Smooth muscle cell (in vitro differentiated cells): ENCODE data around the gene ANKRD28. TPM values are rescaled to one million over a fixed set of nuclear protein-coding genes. Genes with fewer than 3 reads are reported as not detected.

Source experiments
- DNase-seq: peaks from one replicate; lab custom pipeline; 2025; ENCODE audit not compliant: unreplicated experiment; lab: John Stamatoyannopoulos, UW
- H2AFZ ChIP-seq: fragments of 200-600 bp; sonication (generic); 2 replicates; pipeline ENCODE4 v1.6.0; 2016; ENCODE audit warnings: antibody characterized with exemption, low read depth, mild to moderate bottlenecking
- H3F3A ChIP-seq: fragments of 200-600 bp; sonication (generic); 2 replicates; pipeline ENCODE4 v1.6.0; 2017; ENCODE audit warnings: antibody characterized with exemption, low read depth
- H3K27ac ChIP-seq: fragments of 200-600 bp; sonication (generic); 2 replicates; pipeline ENCODE4 v1.5.1; 2016; ENCODE audit warnings: low read depth, mild to moderate bottlenecking
- H3K27me3 ChIP-seq: fragments of 200-600 bp; sonication (generic); 2 replicates; pipeline ENCODE4 v1.6.1; 2016; ENCODE audit warnings: low read depth, mild to moderate bottlenecking
- H3K36me3 ChIP-seq: fragments of 200-600 bp; sonication (generic); 2 replicates; pipeline ENCODE4 v1.5.1; 2016; ENCODE audit warnings: low read depth
- H3K4me1 ChIP-seq: fragments of 200-600 bp; sonication (generic); 2 replicates; pipeline ENCODE4 v1.5.1; 2016; ENCODE audit warnings: low read depth
- H3K4me2 ChIP-seq: fragments of 200-600 bp; sonication (generic); 2 replicates; pipeline ENCODE4 v1.6.0; 2016; ENCODE audit warnings: mild to moderate bottlenecking
- H3K4me3 ChIP-seq: fragments of 200-600 bp; sonication (generic); 2 replicates; pipeline ENCODE4 v1.5.1; 2016; ENCODE audit warnings: mild to moderate bottlenecking
- H3K79me2 ChIP-seq: fragments of 200-600 bp; sonication (generic); 2 replicates; pipeline ENCODE4 v1.6.0; 2016; ENCODE audit warnings: low read depth, mild to moderate bottlenecking
- H3K9ac ChIP-seq: fragments of 200-600 bp; sonication (generic); 2 replicates; pipeline ENCODE4 v1.6.0; 2016; ENCODE audit warnings: low read depth
- H3K9me3 ChIP-seq: fragments of 200-600 bp; sonication (generic); replicated peaks from 2 replicates; pipeline ENCODE4 v1.5.1; 2016; ENCODE audit warnings: low read depth
- H4K20me1 ChIP-seq: fragments of 200-600 bp; sonication (generic); 2 replicates; pipeline ENCODE4 v1.6.0; 2016; ENCODE audit warnings: low read depth
- CTCF ChIP-seq: fragments of 200-600 bp; sonication (generic); IDR thresholded peaks from 2 replicates; pipeline ENCODE4 v1.5.1; 2017; ENCODE audit warnings: borderline replicate concordance, mild to moderate bottlenecking, antibody characterized with exemption; ENCODE audit not compliant: insufficient read depth, poor library complexity, severe bottlenecking
- WGBS: methylation state at CpG from one replicate; pipeline ENCODE4 v1.1.7; 2016; ENCODE audit warnings: low lambda C conversion rate; 5-methylcytosine and 5-hydroxymethylcytosine counted together
- polyA plus RNA-seq: library from polyadenylated mRNA; unstranded; fragments of >200 nt; fragmentation: Nextera tagmentation; extraction: Ambion mirVana; gene quantifications from 2 replicates; pipeline ENCODE4 v1.2.1, GENCODE V29; 2016
- total RNA-seq: library from RNA; depleted of rRNA; stranded (reverse); fragments of >200 nt; gene quantifications from 2 replicates; pipeline ENCODE4 v1.2.3, GENCODE V29; 2014

The ANKRD28 gene
- total and polyA plus RNA-seq, 2 experiments from 2014 or later: 11.8 to 35.7 TPM

- TF ChIP-seq CTCF: no peak
- H3K9me3 ChIP-seq: no peaks in the 10 kb centered on the region
- H3K4me1 ChIP-seq: peaks cover 35% of the 10 kb centered on the region
- no peaks in the 10 kb centered on the region for H3K36me3 ChIP-seq
- no peaks in the 10 kb centered on the region for H3K27me3 ChIP-seq
- 78% methylated on average over 12 of the region's 12 CpGs for WGBS
- peak overlapping the region; percentile 85 for H3K4me2 ChIP-seq
- no peak overlapping the region for H2AFZ ChIP-seq
- peak overlapping the region; percentile 95 for H3K27ac ChIP-seq
- H3K79me2 ChIP-seq: no peaks in the 10 kb centered on the region
- H4K20me1 ChIP-seq: no peaks in the 10 kb centered on the region
- H3K4me3 ChIP-seq: no peak overlapping the region
- peak overlapping the region; percentile 49 for H3K9ac ChIP-seq
- H3F3A ChIP-seq: peaks cover 14% of the 10 kb centered on the region
- no peak for DNase-seq
Measured at GRCh38 chr3:15631426-15632211, 166.2 kb downstream of the ANKRD28 start.

GRCh38 chr3:15630646-15631350, 167.0 kb downstream of the ANKRD28 start:
- 3% methylated on average over 8 of the region's 8 CpGs for WGBS
- H3K4me3 ChIP-seq: peak overlapping the region; percentile 36
- no peaks in the 10 kb centered on the region for H4K20me1 ChIP-seq
- DNase-seq: no peak
- no peaks in the 10 kb centered on the region for H3K9me3 ChIP-seq
- H3K79me2 ChIP-seq: no peaks in the 10 kb centered on the region
- H3K27ac ChIP-seq: peak overlapping the region; percentile 95
- H3K36me3 ChIP-seq: no peaks in the 10 kb centered on the region
- H3F3A ChIP-seq: peaks cover 13% of the 10 kb centered on the region
- no peak overlapping the region for H2AFZ ChIP-seq
- H3K9ac ChIP-seq: peak overlapping the region; percentile 85
- peaks cover 30% of the 10 kb centered on the region for H3K4me1 ChIP-seq
- peak overlapping the region; percentile 85 for H3K4me2 ChIP-seq
- TF ChIP-seq CTCF: no peak
- no peaks in the 10 kb centered on the region for H3K27me3 ChIP-seq

GRCh38 chr3:15629860-15630597, 167.8 kb downstream of the ANKRD28 start:
- WGBS: 46% methylated on average over 10 of the region's 10 CpGs
- H3K4me1 ChIP-seq: peaks cover 28% of the 10 kb centered on the region
- H3K9me3 ChIP-seq: no peaks in the 10 kb centered on the region
- no peak overlapping the region for H2AFZ ChIP-seq
- peaks cover 8% of the 10 kb centered on the region for H3F3A ChIP-seq
- H3K79me2 ChIP-seq: no peaks in the 10 kb centered on the region
- H3K27ac ChIP-seq: peak overlapping the region; percentile 95
- no peaks in the 10 kb centered on the region for H3K27me3 ChIP-seq
- peak overlapping the region; percentile 85 for H3K4me2 ChIP-seq
- DNase-seq: no peak
- no peaks in the 10 kb centered on the region for H4K20me1 ChIP-seq
- H3K9ac ChIP-seq: peak overlapping the region; percentile 85
- H3K36me3 ChIP-seq: no peaks in the 10 kb centered on the region
- peak; percentile 63 for TF ChIP-seq CTCF
- peak overlapping the region; percentile 36 for H3K4me3 ChIP-seq
